Hematopoietic multipotent progenitor cell treated with erythropoietin and hydrocortisone succinate and interleukin-3 and kit ligand, for 4 days (in vitro differentiated cells): Measurements from ENCODE around the gene OR10G7.

Experiments used
- DNase-seq: peaks from one replicate; pipeline ENCODE4 v3.0.0-alpha.2; 2015

Gene OR10G7, protein sequence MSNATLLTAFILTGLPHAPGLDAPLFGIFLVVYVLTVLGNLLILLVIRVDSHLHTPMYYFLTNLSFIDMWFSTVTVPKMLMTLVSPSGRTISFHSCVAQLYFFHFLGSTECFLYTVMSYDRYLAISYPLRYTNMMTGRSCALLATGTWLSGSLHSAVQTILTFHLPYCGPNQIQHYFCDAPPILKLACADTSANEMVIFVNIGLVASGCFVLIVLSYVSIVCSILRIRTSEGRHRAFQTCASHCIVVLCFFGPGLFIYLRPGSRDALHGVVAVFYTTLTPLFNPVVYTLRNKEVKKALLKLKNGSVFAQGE

DNA sequence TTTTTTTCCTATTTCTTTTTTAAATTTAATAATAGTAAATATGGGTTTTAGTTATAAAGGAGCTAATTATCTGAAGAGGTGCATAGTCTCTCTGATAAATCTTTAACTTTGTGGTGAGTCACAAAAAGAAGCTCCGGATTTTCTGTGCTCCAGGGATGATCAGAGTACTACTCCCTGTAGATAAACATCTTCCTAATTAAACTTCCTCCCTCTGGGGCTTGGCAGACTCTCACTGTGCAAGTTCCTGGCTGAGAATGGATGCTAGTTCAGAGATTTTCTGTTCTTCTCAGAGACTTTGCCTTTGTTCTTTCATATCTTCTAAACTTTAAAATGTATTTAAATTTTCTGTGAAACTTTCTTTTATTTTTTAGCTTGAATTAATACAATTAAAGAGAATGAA is at the start of gene OR10G7:
TSS of gene OR10G7 (minus strand) at position 72 of the 400 bp plus-strand sequence. CDS start 2,324 bp downstream, outside the sequence.
- no peak for DNase-seq

DNA sequence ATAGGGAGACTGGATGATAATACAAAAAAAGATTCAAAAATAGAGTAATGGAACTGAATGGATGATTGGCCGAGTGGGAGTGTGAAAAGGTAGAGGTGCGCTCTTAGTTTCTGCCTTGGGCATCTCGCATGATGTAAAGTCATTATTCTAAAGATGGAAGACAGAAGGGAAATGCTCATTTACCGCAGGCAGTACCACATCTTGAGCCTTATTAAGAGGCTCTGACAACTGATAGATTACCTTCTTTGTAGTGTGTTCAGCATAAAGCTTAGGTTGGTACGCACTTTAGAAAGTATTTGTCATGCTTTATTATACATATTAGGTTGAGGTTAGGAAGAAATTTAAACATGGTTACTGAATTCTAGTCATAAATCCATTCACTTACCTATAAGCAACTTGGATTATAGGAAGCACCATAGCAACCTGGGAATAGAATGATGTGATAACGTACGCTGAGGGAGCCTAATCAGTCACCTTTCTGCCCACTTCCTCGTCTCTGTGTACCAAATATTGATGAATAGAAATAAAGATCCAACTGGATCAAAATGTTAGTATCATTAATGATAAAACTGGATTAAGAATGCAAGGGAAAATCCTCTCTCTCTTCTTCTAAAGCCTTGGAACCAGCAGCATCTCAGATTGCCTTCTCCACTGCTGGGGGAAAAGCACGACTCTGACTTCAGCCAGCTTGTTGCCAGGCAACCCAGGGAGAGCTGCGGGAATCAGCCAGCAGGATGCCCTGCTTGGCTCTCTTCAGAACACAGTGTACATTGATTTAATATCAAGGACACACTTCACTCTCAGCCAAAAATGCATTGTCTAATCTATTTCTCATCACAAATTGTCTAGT is 45.1 kb upstream of the OR10G7 start:
- no peak for DNase-seq

DNA sequence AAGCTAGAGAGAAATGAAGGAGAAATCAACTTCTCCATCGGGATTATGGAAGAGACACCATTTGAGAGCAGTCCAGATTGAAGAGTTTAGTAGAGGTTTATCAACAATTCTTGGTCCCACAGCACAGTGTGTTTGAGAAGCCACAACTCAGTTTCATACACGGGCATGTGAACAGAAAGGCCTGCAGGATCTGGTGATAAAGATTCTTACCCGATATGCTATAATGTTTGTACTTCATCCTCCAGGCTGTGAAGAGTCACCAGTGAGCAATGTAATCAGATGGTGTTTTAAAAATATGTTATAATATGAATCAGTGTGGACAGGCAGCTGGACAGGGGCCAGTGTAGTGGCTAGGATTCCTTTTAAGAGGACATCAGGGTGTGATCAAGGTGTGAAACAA is 44.5 kb upstream of the OR10G7 start:
- no peak for DNase-seq

DNA sequence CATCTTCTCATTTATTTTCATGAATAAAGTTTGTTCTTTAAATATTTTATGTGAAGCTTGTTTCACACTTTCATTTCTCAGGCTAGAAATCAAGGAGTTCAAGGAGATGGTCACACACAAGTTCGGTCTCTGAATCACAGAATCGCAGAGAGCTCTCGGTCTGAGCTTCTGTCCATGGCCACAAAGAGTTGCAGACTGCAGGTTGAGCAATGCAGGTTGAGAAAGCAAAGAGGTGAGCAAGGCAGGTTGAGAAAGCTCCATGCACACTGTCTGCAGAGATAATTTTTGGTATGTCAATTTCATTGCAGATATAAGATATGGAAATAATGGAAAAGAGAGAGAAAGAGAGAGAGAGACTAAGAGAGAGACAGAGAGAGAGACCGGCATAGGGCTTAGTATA is 41.2 kb upstream of the OR10G7 start:
- no peak for DNase-seq

DNA sequence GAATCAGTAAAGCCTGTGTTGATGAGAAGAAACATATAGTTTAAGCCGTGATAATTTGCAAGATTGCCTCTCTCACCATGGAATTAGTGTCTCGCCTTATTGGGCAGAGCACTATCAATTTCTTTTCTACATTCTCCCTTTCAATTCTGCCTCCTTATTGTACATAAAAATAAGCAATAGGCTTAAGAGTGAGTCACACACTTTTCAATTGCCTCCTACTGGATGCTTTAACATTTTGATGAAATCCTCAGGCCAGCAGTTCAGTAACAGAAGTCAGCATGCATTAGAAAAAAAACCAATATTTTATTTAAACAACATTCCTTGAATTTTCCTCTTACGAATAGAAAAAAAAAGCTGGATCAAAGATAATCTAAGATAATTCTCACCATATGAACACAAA is 40.4 kb upstream of the OR10G7 start:
- DNase-seq, result no peak

DNA sequence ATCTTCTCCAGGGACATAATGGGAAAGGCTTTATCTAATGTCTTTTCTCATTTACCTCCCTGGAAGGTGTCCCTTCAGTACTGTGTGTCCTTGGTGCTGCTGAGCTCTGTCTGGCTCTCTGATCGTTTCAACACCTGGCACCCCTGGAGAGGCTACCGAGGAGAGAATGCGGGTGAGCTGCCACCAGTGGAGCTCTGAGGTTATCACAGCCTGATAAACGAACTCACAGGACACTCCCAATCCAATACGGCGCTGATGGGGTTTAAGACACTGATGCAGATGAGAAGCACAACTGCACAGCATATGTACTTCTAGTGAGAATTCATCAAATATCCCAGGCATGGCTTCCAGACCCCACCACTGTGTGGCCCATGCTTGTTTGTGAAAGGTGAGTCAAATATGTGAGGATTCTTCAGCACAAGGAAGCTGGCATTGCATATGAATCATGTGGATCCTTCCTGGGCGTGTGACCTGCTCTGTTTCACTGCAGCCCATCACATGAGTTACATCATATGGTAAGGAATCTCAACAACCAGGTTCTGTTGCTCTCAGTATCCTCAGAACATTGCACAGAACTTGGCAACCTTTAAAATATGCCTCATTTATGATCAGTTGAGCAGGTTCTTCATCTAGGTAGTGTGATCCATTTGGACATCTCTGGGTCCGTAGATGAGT is 39.3 kb upstream of the OR10G7 start:
- no peak for DNase-seq

DNA sequence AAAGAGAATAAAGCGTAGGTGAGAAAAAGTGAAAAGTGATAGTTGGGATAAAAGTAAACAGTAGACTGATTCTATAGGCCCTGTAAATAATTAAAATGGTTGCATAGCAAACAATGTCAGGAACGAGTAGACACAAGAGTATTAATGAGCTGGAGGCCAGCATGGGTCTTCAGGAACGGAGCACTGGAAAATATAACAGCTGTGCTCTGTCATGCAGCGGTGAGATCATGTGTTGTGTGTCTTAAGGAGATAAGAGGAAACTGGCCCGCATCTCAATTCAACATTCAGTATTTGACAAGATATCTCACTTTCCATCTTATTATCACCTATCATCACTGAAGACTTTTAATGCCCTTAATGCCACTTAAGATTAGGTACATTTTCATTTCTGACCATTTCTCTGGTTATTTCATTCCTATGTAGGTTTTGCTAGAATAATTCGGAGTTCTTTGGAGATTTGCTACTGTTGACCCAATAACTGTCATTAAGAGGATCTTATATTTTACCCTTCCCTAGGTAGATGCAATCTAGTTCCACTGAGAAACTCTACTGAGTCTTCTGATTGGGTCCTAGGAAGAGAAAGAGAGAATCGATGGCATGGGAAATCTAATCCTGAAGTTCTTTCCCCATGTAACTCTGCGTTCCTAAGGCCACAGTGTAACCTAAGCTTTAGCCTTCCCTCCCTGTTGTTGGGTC is 38.7 kb upstream of the OR10G7 start:
- DNase-seq, result peak; percentile 86

DNA sequence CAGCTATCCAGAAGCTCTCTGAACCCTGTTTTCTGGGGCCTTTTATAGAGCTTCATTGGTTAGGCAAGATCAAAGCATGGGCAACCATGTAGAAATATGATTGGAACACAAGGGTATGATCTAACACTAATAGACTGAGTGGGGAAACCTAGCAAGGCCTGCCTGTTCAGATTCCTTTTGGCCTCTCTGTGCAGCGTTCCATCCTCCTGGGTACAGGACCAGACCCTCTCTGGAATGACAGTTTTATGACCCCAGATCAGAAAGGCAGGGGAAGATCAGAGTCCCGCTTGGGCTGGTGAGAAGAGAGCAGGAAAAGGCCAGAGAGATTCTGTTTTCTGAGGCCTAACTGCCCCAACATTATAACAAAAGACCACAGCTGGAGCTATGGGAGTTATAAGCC is 37.5 kb upstream of the OR10G7 start:
- no peak for DNase-seq

DNA sequence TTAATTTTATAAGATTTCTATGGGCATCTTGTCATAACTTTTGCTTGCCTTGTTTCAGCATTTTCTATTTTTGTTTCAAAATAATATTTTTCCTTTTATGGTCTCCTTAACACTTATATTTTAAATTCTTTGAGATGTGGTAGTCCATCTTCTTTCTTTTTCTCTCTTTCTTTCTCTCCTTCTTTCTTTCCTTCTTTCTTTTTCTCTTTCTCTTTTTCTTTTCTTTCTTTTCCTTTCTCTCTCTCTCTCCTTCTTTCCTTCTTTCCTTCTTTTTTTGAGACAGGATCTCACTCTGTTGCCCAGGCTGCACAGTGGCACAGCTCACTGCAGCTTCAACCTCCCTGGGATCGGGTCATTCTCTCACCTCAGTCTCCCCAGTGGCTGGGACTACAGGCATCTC is 36.1 kb upstream of the OR10G7 start:
- DNase-seq, result no peak

DNA sequence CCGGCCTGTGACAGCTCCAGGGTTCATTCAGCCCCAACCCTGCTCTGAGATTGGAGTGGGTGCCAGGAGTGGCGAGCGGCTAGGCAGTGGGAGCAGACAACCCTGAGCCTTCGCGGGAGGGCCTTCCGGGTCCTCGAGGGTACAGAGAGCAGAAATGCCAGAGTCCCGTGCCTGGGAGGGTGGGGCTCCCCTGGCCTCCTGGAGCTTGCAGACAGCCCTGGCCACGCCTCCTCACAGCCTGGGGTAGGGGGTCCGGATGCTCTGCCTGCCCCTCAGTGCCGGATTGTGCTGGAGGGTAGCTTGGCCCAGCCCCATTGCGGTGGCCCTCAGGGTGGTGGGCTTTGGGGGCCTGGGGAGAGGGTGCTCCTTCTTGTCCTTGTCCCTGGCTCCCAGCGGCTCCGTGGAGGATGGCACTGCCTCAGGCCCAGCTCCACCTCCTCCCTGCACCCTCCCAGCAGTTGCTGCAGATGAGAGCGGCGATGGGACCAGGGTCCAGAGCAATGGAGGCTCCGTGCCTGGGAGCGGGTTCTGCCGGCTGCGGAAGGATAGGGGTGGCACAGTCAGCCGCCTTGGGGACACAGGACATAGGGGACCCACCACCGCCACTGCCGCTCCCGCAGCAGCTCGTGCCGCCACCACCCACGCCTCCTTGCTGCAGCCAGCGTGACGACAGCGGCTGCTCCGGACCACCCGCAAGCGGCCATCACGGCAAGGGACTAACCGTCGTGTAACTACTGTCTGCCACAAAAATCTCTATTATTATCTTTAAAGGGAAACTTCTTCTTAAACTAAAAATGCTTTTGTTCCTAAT is 34.9 kb upstream of the OR10G7 start:
- DNase-seq, result peak; percentile 64

DNA sequence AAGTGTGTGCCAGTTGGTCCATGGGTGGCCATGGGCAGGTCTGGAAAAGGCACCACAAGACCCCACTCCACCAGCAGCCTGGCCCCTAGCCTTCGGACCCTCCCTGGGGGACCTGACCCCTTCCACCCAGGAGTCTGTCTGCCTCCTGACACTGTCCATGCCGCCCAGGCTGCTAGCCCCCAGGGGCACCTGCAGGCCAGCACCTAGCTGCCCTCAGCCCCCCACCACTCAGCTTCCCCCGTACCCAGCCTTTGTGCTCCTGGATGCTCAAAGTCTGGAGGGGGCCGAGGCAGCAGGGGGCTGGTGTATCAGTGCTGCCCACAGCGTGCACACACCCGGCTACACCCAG is 34.3 kb upstream of the OR10G7 start:
- no peak for DNase-seq

DNA sequence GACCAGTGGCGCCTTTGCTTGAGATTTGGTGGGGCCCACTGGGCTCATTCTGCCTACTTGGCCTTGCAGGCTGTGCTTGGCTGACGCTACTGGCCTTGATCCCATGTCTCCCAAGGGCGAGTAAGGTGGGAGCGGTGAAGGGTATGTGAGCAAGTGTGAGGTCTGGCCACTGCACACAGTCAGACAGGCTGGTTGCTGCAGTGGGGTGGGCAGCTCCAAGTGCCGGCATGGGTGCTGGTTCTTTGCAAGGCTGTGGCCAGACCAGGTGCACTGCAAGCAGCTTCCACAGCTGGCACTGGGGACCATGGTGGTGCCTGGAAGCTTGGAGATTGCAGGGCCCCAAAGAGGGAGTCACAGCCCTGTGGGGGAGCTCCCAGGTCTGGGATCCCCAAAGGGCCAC is 33.4 kb upstream of the OR10G7 start:
- no peak for DNase-seq

DNA sequence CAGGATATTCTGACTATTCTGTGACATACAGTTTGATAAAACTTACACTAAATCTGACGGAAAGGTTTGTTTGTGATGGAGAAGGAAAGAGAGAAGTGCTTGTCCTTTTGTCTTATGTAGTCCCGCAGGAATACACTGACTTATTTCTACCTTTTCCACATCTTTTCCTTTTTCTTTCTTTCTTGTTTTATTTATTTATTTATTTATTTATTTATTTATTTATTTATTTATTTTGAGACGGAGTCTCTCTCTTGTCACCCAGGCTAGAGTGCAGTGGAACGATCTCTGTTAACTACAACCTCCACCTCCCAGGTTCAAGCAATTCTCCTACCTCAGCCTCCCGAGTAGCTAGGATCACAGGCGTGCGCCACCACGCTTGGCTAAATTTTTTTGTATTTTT is 31.0 kb upstream of the OR10G7 start:
- DNase-seq, result no peak

DNA sequence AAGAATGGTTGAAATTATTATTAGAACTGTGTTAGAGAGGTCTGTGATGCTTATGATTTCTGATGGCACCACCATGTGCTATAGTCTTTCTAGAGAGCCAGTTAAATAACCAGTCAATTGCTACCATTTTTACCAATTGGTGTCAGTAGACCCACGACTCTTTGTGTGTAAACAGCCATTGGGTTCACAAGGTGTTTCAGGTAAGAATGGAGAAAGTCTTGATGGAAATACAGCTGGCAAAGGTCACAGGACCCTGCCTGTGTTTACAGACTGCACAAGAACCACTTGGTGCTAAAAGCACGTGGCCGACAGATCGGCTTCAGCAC is 30.5 kb upstream of the OR10G7 start:
- no peak for DNase-seq

DNA sequence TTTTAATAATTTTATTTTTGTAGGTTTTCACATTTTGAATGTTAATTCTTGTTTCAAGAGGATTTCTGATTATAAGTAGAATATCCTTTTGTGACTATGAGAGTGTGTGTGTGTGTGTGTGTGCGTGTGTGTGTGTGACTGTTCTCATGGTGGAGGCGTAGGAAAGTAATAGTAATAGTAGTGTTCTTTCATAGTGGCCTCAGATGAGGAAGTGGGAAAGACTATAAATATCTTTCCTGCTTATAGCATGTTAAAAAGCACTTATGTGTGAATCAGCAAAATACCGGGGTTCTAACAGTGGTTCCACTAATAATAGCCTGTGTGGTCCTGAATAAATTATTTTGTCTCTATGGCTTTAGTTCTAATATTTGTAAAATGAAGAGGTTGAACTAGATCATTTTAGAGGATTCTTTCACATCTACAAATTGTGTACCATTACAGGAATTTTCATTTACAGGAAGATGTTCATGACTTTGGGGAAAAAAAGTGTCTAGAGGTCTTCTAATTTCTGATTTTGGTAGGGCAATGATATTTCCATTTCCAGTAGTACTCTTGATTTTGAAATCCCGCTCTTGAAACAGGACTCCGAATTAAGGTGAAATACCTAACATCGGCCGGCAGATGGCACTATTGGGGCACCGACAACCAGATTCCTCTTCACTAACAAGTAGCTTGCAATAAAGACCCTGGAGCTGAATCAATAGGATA is 29.9 kb upstream of the OR10G7 start:
- peak; percentile 88 for DNase-seq

DNA sequence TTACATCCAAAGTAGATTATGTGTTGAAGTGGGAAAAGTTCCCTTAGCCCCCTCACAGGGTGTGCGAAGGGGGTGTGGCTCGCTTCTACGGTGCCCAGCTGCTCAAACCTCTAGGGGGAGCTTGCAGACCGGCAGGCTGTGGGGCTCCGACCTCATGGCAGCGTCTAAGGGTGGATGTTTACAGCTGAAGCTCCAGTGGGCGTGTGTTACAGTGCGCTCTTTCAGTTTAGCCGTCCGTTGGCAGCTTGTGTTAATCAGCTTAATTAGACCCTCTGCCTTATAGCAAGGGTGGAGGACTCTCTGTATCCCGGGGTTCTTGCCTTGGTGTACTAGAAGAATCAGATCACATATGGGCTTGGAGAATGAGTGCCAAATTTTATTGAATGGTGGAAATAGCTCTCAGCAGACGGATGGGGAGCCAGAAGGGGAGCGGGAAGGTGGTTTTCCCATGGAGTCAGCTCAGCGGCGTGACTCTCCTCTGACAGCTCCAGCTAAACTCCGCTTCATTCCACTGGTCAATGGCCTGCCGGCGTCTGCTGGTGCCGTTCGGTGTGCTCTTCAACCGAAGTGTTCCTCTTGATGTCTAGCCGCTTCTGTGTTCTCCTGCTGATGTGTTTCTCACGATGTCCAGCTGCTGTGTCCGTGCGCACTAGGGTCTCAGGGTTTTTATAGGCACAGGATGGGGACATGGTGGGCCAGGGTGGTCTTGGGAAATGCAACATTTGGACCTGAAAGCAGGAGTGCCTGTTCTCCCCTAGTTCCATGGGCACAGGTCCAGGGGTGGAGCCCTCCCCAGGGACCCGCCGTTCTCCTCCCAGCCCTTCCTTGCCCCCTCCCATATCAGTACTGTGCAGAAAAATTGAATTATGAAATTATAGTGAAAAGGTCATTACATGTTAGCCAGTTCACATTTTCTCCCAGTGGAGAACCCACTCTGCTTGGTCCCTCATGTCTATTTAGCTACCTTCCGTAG is 28.6 kb upstream of the OR10G7 start:
- DNase-seq, result peak; percentile 93

DNA sequence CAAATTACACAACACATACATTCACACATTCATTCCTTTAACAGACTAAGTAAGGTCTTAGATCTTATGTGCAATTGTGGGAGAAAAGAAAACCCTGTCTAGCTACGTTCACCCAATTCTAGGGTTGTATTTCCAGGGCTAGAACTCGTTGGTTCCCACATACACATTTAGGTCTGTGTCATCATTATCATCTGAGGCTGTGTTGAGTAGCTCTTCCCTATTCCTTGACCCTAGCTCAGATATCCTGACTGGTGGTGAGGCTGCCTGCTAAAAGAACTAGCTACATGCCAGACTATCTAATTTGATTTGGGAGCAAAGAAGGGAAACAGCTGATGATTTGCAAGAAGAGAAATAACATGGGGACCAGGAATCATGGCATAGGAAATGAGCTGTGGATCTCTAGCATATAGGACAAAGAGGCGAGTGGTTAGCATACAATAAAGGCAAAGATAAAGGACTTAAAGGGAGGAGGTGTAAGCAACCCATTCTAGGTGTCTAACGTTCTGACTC is 27.5 kb upstream of the OR10G7 start:
- no peak for DNase-seq

DNA sequence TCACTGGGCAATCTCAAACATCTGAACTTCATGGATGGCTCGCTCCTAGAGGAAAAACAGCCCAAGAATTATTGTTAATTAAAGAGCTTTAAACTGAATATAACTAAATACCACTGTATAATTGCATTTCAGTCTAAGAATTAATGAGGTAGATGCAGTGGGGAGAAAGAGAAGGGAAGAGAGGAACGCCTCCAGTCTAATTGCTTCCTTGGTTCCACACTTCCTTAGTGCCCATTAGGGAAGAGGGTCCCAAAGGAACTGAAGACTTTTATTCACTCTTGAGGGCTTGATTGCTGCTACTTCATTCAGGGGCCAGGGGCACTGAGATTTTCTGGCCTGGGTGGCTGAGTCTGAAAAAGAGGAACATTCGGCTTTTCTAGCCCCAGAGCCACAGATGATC is 11.8 kb upstream of the OR10G7 start:
- no peak for DNase-seq

DNA sequence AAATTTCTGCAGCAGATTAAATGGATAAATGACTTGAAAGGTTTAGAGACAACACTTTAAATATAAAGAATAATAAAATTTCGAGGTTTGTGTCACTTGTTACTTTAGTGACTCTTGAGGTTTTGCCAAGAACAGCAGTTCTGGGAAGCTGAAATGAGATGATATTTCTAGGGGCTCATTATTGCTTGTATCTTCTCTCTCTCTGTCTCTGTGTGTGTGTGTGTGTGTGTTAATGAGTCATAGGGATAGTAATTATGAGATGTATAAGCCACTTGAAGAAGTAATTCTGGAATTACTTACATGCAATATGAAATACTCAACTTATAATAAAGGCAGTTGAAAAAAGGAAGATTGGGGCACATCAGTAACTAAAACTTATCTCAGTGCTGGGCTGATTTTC is 9.6 kb upstream of the OR10G7 start:
- DNase-seq, result no peak

DNA sequence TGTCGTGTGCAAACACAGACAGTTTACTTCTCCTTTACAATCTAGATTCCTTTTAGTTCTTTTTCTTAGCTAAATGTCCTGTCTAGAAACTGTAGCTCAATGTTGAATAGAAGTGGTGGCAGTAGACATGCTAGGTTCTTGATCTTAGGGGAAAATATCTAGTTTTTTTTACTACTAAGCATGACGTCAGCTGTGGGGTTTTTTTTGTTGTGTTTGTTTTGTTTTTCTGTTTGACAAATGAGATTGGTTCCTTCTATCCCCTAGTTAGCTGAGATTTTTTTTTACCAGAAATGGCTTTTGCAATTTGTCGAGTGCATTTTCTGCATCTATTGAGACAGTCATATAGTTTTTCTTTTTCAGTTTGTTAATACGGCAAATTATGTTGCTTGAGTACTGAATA is 2.3 kb upstream of the OR10G7 start:
- no peak for DNase-seq
